ENCODE measurements around the gene FLVCR1. TPM values are rescaled to one million over a fixed set of nuclear protein-coding genes. Genes with fewer than 3 reads are reported as not detected.

Gene FLVCR1
- 53.8 and 102 TPM in 2 replicates for total RNA-seq (2011; cell fraction: chromatin; rRNA removed; ENCODE audit: low replicate concordance)
- 36.5 and 42.2 TPM in 2 replicates for total RNA-seq (2011; cell fraction: nucleolus; rRNA removed)
- 67.6 and 88.9 TPM in 2 replicates for total RNA-seq (2011; cell fraction: nucleoplasm; rRNA removed)
- total RNA-seq (2014; rRNA removed): 7.0 and 9.7 TPM in 2 replicates
- total RNA-seq (2014; rRNA removed; fragmentation: Illumina TruSeq; extraction: Trizol): 17.2 and 19.7 TPM in 2 replicates
- 12.7 and 15.0 TPM in 2 replicates for total RNA-seq (2015; rRNA removed; fragmentation: Illumina TruSeq; extraction: Trizol)
- total RNA-seq (2021): 12.7 and 13.4 TPM in 2 replicates
- polyA plus RNA-seq (2011; rRNA removed): 18.0 and 19.0 TPM in 2 replicates
- polyA plus RNA-seq (2011; cell fraction: cytosol; rRNA removed): 9.4 and 11.4 TPM in 2 replicates
- polyA plus RNA-seq (2011; cell fraction: nucleus; rRNA removed): 15.3 and 19.2 TPM in 2 replicates
- 8.7 and 11.3 TPM in 2 replicates for polyA plus RNA-seq (2012)
- 11.8 and 12.5 TPM in 2 replicates for polyA plus RNA-seq (2014; fragmentation: Illumina TruSeq; extraction: Trizol)
- 1 to 10 TPM; 5.2 to 5.6 TPM for polyA plus RNA-seq (2014; fragmentation: Nextera tagmentation; extraction: Ambion mirVana)
- 7.4 and 9.0 TPM in 2 replicates for polyA plus RNA-seq (2014; rRNA removed)
- polyA minus RNA-seq (2011; rRNA and poly(A)+ RNA removed): 28.3 and 31.1 TPM in 2 replicates
- 13.3 and 22.4 TPM in 2 replicates for polyA minus RNA-seq (2011; cell fraction: cytosol; rRNA and poly(A)+ RNA removed)
- 15.1 and 23.2 TPM in 2 replicates for polyA minus RNA-seq (2011; cell fraction: nucleus; rRNA and poly(A)+ RNA removed)
- Bru-seq, nascent RNA: percentile 81 among the genes with signal in this experiment
- percentile 90 among the genes with signal in this experiment for BruChase-seq, experiment 1, labeled RNA remaining after a 2-hour chase
- percentile 94 among the genes with signal in this experiment for BruChase-seq, experiment 2, labeled RNA remaining after a 6-hour chase
- long read RNA-seq, experiment 1, full-length matches to known transcripts: 47 of 67 reads
- long read RNA-seq, experiment 1, partial matches to known transcripts: 5 of 67 reads
- long read RNA-seq, experiment 1, other reads (novel, unspliced or antisense): 15 of 67 reads
- long read RNA-seq, experiment 2, full-length matches to known transcripts: 2 of 17 reads
- long read RNA-seq, experiment 2, partial matches to known transcripts: 4 of 17 reads
- long read RNA-seq, experiment 2, other reads (novel, unspliced or antisense): 11 of 17 reads
- long read RNA-seq, experiment 3, full-length matches to known transcripts: 1 of 2 reads
- long read RNA-seq, experiment 3, partial matches to known transcripts: 0 of 2 reads
- long read RNA-seq, experiment 3, other reads (novel, unspliced or antisense): 1 of 2 reads

DNA sequence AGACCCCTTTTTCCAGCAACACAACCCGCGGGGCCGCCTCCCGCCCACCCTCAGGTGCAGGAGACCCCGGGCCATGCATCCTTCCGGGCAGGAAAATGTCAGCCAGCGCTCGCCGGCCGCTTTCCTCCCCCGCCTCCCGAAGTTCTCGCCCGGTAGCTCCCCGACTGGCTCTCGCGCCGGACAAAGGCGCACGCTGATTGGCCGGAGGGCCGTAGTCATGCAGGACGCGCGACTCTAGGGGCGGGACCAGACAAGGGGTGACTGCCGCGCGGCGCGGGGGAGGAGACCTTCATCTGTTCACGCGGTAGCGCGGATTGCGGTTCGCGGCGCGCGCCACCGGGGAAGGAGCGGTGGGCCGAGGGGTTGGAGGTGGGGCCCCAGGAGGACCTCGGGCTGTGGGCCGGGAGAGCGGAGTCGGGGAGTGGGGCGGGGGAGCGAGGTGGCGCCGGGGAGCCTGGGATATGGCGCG, at the start of gene FLVCR1:
TSS of gene FLVCR1 (plus strand) at position 284 of the 469 bp plus-strand sequence. CDS start at position 462, 178 bp downstream.
- no TSS peak for BruUV-seq (replicated peaks)
- Histone ChIP-seq H3K4me3 (peak within 1 kb of the TSS; percentile 69), H3K27ac (ENCODE audit: extremely low read depth, low read depth, low read length) (peak within 1 kb of the TSS; percentile 85), H3K4me1 (replicated peaks in 1 of 2; ENCODE audit: control insufficient read depth in 2 of 2, insufficient read depth in 2 of 2, low read length in 2 of 2) (peaks cover 29 to 31% of the 10 kb centered on the region in 2 experiments; a peak in 4 of 5 replicates), H4K20me1 (replicated peaks; ENCODE audit: control insufficient read depth, insufficient read depth, low read length) (peaks cover 13% of the 10 kb centered on the region; the same call in 1 of the 2 replicates), H3K9ac (ENCODE audit: insufficient read depth in 1 of 2, low read depth in 2 of 2, low read length in 2 of 2) (peak within 1 kb of the TSS; percentile 77 to 92), H3K4me2 (ENCODE audit: insufficient read depth, low read length) (peak within 1 kb of the TSS; percentile 97), H3K36me3 (ENCODE audit: control insufficient read depth, insufficient read depth, low read length) (peaks cover 12% of the 10 kb centered on the region; the same call in 2 of the 3 replicates), H3K79me2 (ENCODE audit: control insufficient read depth, insufficient read depth, low read length) (peaks cover 48% of the 10 kb centered on the region), H2AFZ (ENCODE audit: low read depth, low read length) (peak within 1 kb of the TSS; percentile 97), H3K27me3 (ENCODE audit: control insufficient read depth in 2 of 2, insufficient read depth in 2 of 2, low read length in 2 of 2) (no peaks in the 10 kb centered on the region), H3K9me1 (ENCODE audit: control insufficient read depth, insufficient read depth, low read length) (no peaks in the 10 kb centered on the region), H3K9me3 (replicated peaks; ENCODE audit: control insufficient read depth, insufficient read depth, low read depth, low read length) (no peaks in the 10 kb centered on the region)
- in situ Hi-C loops (cut with MboI): no loop called here
- ATAC-seq (peak; percentile 96), FAIRE-seq (peak; percentile 90), DNase-seq (ENCODE audit: extremely low read depth in 1 of 4, low spot score in 3 of 4) (peak; percentile 99 to 100 (median 100))
- intact Hi-C loops (cut with micrococcal nuclease): loop anchor here (5.0 kb wide), 1 partner anchor 59 kb away; no protein-coding TSS in a partner anchor
- under 1% methylated on average over 39 of the region's 54 CpGs for WGBS (ENCODE audit: insufficient coverage, low coverage, missing lambda C conversion rate)
- POLR2A ChIA-PET: interaction anchor here (0.6 to 1.5 kb wide), 20 partner anchors 10 to 519 kb away, joined by 3 to 12 read pairs (median 4); partner anchors contain the start of gene SPATA45
- CTCF ChIA-PET (ENCODE audit: low intra/inter-chr PET ratio): no interaction called here
- TF ChIP-seq TCF3 (CRISPR knock-in tag; IDR thresholded peaks at IDR 0.05): peak; percentile 37; the same call in 1 of the 2 replicates
- peak; percentile 34 for TF ChIP-seq BCOR (IDR thresholded peaks at IDR 0.05)
- peak; percentile 37; the same call in 1 of the 2 replicates for TF ChIP-seq ZNF274 (IDR thresholded peaks at IDR 0.05; ENCODE audit: borderline replicate concordance, low read depth, low read length)
- TF ChIP-seq, protein P1, sequence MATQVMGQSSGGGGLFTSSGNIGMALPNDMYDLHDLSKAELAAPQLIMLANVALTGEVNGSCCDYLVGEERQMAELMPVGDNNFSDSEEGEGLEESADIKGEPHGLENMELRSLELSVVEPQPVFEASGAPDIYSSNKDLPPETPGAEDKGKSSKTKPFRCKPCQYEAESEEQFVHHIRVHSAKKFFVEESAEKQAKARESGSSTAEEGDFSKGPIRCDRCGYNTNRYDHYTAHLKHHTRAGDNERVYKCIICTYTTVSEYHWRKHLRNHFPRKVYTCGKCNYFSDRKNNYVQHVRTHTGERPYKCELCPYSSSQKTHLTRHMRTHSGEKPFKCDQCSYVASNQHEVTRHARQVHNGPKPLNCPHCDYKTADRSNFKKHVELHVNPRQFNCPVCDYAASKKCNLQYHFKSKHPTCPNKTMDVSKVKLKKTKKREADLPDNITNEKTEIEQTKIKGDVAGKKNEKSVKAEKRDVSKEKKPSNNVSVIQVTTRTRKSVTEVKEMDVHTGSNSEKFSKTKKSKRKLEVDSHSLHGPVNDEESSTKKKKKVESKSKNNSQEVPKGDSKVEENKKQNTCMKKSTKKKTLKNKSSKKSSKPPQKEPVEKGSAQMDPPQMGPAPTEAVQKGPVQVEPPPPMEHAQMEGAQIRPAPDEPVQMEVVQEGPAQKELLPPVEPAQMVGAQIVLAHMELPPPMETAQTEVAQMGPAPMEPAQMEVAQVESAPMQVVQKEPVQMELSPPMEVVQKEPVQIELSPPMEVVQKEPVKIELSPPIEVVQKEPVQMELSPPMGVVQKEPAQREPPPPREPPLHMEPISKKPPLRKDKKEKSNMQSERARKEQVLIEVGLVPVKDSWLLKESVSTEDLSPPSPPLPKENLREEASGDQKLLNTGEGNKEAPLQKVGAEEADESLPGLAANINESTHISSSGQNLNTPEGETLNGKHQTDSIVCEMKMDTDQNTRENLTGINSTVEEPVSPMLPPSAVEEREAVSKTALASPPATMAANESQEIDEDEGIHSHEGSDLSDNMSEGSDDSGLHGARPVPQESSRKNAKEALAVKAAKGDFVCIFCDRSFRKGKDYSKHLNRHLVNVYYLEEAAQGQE (IDR thresholded peaks at IDR 0.05; ENCODE audit: borderline replicate concordance): peak; percentile 6; the same call in 1 of the 2 replicates
- TF ChIP-seq, protein P1 (CRISPR knock-in tag; IDR thresholded peaks at IDR 0.05; ENCODE audit: low read depth): no peak
- TF ChIP-seq, protein P2, sequence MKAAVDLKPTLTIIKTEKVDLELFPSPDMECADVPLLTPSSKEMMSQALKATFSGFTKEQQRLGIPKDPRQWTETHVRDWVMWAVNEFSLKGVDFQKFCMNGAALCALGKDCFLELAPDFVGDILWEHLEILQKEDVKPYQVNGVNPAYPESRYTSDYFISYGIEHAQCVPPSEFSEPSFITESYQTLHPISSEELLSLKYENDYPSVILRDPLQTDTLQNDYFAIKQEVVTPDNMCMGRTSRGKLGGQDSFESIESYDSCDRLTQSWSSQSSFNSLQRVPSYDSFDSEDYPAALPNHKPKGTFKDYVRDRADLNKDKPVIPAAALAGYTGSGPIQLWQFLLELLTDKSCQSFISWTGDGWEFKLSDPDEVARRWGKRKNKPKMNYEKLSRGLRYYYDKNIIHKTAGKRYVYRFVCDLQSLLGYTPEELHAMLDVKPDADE (conservative IDR thresholded peaks at IDR 0.05; ENCODE audit: control insufficient read depth, low read depth, low read length): peak; percentile 70; the same call in 1 of the 2 replicates
- no peak for TF ChIP-seq PRMT5 (CRISPR knock-in tag; IDR thresholded peaks at IDR 0.05)
- TF ChIP-seq EGR1 (conservative IDR thresholded peaks at IDR 0.05): peak; percentile 95
